ENCODE measurements around the gene FAM171A1.

Gene FAM171A1

GRCh38 chr10:15188603-15189002 is 182.5 kb downstream of the FAM171A1 start:
- no peak overlapping the region for H3K27ac ChIP-seq (ENCODE audit: low read length)
- H3K4me3 ChIP-seq (ENCODE audit: low read length) = no peak overlapping the region
- no peaks in the 10 kb centered on the region for H3K27me3 ChIP-seq (ENCODE audit: insufficient read depth, low read length)
- H3K36me3 ChIP-seq (ENCODE audit: insufficient read depth, low read depth, low read length) = no peaks in the 10 kb centered on the region
- H3K9me3 ChIP-seq (ENCODE audit: insufficient read depth, low read depth, low read length) = no peaks in the 10 kb centered on the region
- H3K4me1 ChIP-seq (ENCODE audit: insufficient read depth, low read length) = no peaks in the 10 kb centered on the region
- H3K9ac ChIP-seq (ENCODE audit: low read depth, low read length) = no peak overlapping the region

- H3K27ac ChIP-seq (ENCODE audit: low read length) = no peak overlapping the region
- H3K9ac ChIP-seq (ENCODE audit: low read depth, low read length) = no peak overlapping the region
- H3K9me3 ChIP-seq (ENCODE audit: insufficient read depth, low read depth, low read length) = no peaks in the 10 kb centered on the region
- H3K36me3 ChIP-seq (ENCODE audit: insufficient read depth, low read depth, low read length) = no peaks in the 10 kb centered on the region
- no peaks in the 10 kb centered on the region for H3K4me1 ChIP-seq (ENCODE audit: insufficient read depth, low read length)
- no peak overlapping the region for H3K4me3 ChIP-seq (ENCODE audit: low read length)
- no peaks in the 10 kb centered on the region for H3K27me3 ChIP-seq (ENCODE audit: insufficient read depth, low read length)
Measured at GRCh38 chr10:15183689-15184481, 187.2 kb downstream of the FAM171A1 start.

- Histone ChIP-seq H3K9ac (ENCODE audit: low read depth, low read length) (no peak overlapping the region), H3K27ac (ENCODE audit: low read length) (no peak overlapping the region), H3K4me3 (ENCODE audit: low read length) (no peak overlapping the region)
Measured at GRCh38 chr10:15182540-15183207, 188.4 kb downstream of the FAM171A1 start.

GRCh38 chr10:15181576-15182156 is 189.4 kb downstream of the FAM171A1 start:
- H3K4me1 ChIP-seq (ENCODE audit: insufficient read depth, low read length) = no peaks in the 10 kb centered on the region
- H3K9me3 ChIP-seq (ENCODE audit: insufficient read depth, low read depth, low read length) = no peaks in the 10 kb centered on the region
- no peak overlapping the region for H3K9ac ChIP-seq (ENCODE audit: low read depth, low read length)
- no peak overlapping the region for H3K27ac ChIP-seq (ENCODE audit: low read length)
- H3K36me3 ChIP-seq (ENCODE audit: insufficient read depth, low read depth, low read length) = no peaks in the 10 kb centered on the region
- no peaks in the 10 kb centered on the region for H3K27me3 ChIP-seq (ENCODE audit: insufficient read depth, low read length)
- no peak overlapping the region for H3K4me3 ChIP-seq (ENCODE audit: low read length)

More at GRCh38 chr10:15182540-15183207, 188.4 kb downstream of the FAM171A1 start:
- Histone ChIP-seq H3K36me3 (ENCODE audit: insufficient read depth, low read depth, low read length) (no peaks in the 10 kb centered on the region), H3K27me3 (ENCODE audit: insufficient read depth, low read length) (no peaks in the 10 kb centered on the region), H3K9me3 (ENCODE audit: insufficient read depth, low read depth, low read length) (no peaks in the 10 kb centered on the region), H3K4me1 (ENCODE audit: insufficient read depth, low read length) (no peaks in the 10 kb centered on the region)

GRCh38 chr10:15180736-15181135 is 190.4 kb downstream of the FAM171A1 start:
- no peaks in the 10 kb centered on the region for H3K36me3 ChIP-seq (ENCODE audit: insufficient read depth, low read depth, low read length)
- no peaks in the 10 kb centered on the region for H3K27me3 ChIP-seq (ENCODE audit: insufficient read depth, low read length)
- no peak overlapping the region for H3K9ac ChIP-seq (ENCODE audit: low read depth, low read length)
- H3K4me3 ChIP-seq (ENCODE audit: low read length) = no peak overlapping the region
- no peaks in the 10 kb centered on the region for H3K4me1 ChIP-seq (ENCODE audit: insufficient read depth, low read length)
- no peaks in the 10 kb centered on the region for H3K9me3 ChIP-seq (ENCODE audit: insufficient read depth, low read depth, low read length)
- no peak overlapping the region for H3K27ac ChIP-seq (ENCODE audit: low read length)

GRCh38 chr10:15176269-15176668 is 194.8 kb downstream of the FAM171A1 start:
- Histone ChIP-seq H3K9ac (ENCODE audit: low read depth, low read length) (no peak overlapping the region), H3K9me3 (ENCODE audit: insufficient read depth, low read depth, low read length) (no peaks in the 10 kb centered on the region), H3K27ac (ENCODE audit: low read length) (no peak overlapping the region), H3K4me3 (ENCODE audit: low read length) (no peak overlapping the region), H3K4me1 (ENCODE audit: insufficient read depth, low read length) (no peaks in the 10 kb centered on the region), H3K36me3 (ENCODE audit: insufficient read depth, low read depth, low read length) (no peaks in the 10 kb centered on the region), H3K27me3 (ENCODE audit: insufficient read depth, low read length) (no peaks in the 10 kb centered on the region)

GRCh38 chr10:15175587-15175986 is 195.5 kb downstream of the FAM171A1 start:
- H3K4me1 ChIP-seq (ENCODE audit: insufficient read depth, low read length) = no peaks in the 10 kb centered on the region
- no peak overlapping the region for H3K9ac ChIP-seq (ENCODE audit: low read depth, low read length)
- no peaks in the 10 kb centered on the region for H3K36me3 ChIP-seq (ENCODE audit: insufficient read depth, low read depth, low read length)
- H3K27ac ChIP-seq (ENCODE audit: low read length) = no peak overlapping the region
- no peaks in the 10 kb centered on the region for H3K27me3 ChIP-seq (ENCODE audit: insufficient read depth, low read length)
- no peak overlapping the region for H3K4me3 ChIP-seq (ENCODE audit: low read length)
- no peaks in the 10 kb centered on the region for H3K9me3 ChIP-seq (ENCODE audit: insufficient read depth, low read depth, low read length)

GRCh38 chr10:15172306-15172840 is 198.7 kb downstream of the FAM171A1 start:
- Histone ChIP-seq H3K36me3 (ENCODE audit: insufficient read depth, low read depth, low read length) (no peaks in the 10 kb centered on the region), H3K9ac (ENCODE audit: low read depth, low read length) (no peak overlapping the region), H3K4me1 (ENCODE audit: insufficient read depth, low read length) (no peaks in the 10 kb centered on the region), H3K9me3 (ENCODE audit: insufficient read depth, low read depth, low read length) (no peaks in the 10 kb centered on the region), H3K27ac (ENCODE audit: low read length) (no peak overlapping the region), H3K4me3 (ENCODE audit: low read length) (no peak overlapping the region), H3K27me3 (ENCODE audit: insufficient read depth, low read length) (peaks cover 13% of the 10 kb centered on the region)

GRCh38 chr10:15169555-15170401 is 201.3 kb downstream of the FAM171A1 start:
- no peak overlapping the region for H3K4me3 ChIP-seq (ENCODE audit: low read length)
- no peak overlapping the region for H3K9ac ChIP-seq (ENCODE audit: low read depth, low read length)
- no peaks in the 10 kb centered on the region for H3K9me3 ChIP-seq (ENCODE audit: insufficient read depth, low read depth, low read length)
- no peak overlapping the region for H3K27ac ChIP-seq (ENCODE audit: low read length)
- H3K36me3 ChIP-seq (ENCODE audit: insufficient read depth, low read depth, low read length) = no peaks in the 10 kb centered on the region
- H3K4me1 ChIP-seq (ENCODE audit: insufficient read depth, low read length) = peaks cover 13% of the 10 kb centered on the region; the same call in 1 of the 2 replicates
- peaks cover 13% of the 10 kb centered on the region for H3K27me3 ChIP-seq (ENCODE audit: insufficient read depth, low read length)

- Histone ChIP-seq H3K9ac (ENCODE audit: low read depth, low read length) (no peak overlapping the region), H3K4me1 (ENCODE audit: insufficient read depth, low read length) (peaks cover 13% of the 10 kb centered on the region; the same call in 1 of the 2 replicates), H3K27ac (ENCODE audit: low read length) (no peak overlapping the region), H3K9me3 (ENCODE audit: insufficient read depth, low read depth, low read length) (no peaks in the 10 kb centered on the region), H3K27me3 (ENCODE audit: insufficient read depth, low read length) (peaks cover 13% of the 10 kb centered on the region), H3K4me3 (ENCODE audit: low read length) (peak overlapping the region; percentile 49; the same call in 1 of the 2 replicates), H3K36me3 (ENCODE audit: insufficient read depth, low read depth, low read length) (no peaks in the 10 kb centered on the region)
Measured at GRCh38 chr10:15168786-15169554, 202.1 kb downstream of the FAM171A1 start.

Measured in iPS-20b (cell line).